Amniotic stem cell (primary cell): ENCODE data around the gene WDR5.

Experiments used
- DNase-seq: peaks from one replicate; lab custom pipeline; 2025; lab: John Stamatoyannopoulos, UW

Gene WDR5

DNA sequence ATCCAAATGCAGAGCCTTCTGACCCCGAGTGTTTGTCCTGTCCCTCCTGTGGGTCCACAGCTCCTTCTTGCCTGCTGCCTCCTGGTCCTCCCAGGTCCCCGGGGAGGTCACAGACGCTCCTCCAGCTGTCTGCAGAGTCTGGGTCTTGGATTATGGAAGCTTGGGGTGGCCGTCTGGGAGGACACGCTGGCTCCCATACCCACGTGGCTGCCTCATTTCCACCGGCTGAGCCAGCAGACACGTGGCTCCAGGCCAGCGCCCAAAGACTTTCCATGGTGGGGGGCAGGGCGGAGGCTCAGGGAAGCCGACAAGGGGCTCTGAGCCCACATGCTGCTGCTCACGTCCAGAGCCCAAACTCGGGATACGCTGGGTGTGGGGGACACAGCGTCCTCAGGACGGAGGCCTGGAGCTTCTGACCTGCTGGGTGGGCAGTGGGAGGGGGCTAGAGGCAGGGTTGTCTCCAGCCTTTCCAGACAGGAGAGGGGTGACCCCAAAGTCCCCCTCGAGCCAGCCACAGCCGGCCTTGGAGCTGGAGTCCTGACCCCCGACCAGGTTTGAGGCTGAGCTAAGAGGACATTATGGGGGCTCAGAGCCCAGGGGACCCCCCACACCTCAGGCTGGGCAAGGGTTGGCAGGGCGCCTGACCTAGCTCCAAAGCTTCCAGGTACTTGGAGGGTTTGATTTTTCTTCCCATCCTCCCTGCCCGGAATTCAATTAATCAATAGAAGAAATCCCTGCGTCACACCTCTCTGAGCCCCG, 52.7 kb downstream of the WDR5 start:
- DNase-seq, result no peak

DNA sequence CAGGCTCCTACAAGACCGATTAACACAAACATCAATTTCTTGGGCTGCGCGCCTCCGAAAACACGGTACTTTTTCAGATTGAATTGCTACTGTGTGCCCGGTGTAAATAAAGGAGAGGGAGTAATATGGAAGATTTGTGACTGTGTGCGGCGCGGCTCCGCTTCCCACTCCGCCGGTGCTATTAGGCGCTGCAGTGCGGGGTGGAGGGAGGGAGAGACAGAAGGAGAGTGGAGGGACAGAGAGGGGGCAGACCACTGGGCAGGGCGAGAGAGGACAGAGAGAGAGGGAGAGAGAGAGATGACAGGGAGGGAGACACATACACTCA, 53.2 kb downstream of the WDR5 start:
- DNase-seq, result no peak

DNA sequence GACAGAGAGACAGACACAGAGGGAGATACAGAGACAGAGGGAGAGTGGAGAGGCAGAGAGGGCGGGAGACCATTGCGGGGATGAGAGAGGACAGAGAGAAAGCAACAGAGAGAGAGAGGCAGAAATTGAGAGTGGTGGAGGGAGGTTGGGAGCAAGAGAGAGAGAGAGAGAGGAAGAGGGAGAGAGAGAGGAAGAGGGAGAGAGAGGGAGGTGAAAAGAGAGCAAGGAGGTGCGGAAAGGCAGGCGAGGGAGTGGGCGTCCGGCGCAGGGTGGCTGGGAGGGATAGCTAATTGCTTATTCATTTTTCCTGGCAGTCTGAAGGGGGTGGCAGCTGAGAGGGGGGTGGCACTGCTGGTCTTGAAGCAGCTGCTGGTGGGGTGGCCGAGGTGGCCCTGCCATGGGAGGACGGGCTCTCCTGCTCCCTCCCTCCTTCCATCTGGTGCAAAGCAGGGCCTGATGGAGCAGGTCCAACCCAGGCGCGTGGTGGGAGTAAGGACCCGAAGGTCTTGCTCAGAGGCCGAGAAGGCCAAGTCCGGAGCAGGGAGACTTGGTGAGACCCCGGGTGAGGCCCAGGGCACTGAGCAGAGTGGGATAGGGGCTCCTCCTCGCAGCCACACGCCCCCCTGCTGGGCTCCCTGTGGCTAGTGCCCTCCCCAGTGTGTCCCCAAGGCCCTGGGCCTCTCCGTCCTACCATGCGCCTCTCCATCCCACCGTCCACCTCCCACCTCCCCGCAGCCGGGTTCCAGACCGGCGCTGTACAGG, 53.8 kb downstream of the WDR5 start:
- DNase-seq, result no peak

DNA sequence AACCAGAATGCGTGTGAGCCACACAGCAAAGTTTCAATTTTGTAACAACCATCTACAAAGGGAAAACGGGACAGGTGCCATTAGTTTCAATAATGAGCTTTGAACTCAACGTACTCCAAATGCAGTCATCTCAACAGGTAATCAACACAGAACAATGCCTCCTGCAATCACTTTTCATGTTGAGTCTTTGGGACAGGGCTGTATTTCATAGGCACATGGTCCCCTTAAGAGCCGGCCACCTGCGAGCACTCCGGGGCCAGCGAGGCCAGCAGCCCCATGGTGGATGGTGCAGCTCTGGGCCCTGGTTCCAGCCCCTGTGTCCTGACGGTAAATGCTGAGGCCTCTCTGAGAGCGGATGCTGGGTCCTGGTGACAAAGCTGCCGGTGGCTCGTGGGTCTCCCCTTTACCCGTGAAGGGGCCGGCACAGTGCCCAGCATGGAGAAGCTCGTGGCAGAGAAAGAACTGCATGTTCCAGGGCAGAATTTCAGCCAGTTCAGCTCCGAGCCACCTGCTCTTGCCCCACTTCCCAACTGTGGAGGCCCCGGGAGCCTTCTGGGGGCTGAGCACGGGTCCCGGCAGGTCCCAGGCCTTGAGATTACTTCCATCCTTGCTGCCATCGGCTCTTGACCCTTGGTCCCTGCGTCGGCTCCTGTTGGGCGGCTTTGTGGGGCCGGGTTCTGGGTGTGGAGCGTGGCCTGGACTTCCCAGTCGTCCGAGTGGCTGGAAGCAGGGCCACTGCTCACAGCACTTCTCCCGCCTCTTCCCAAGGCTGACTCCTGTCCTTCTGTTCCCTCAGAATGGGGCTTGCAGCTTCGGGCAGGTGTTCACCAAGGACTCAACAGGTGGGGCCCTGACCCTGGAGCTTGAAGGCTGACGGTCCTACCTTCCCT, 54.6 kb downstream of the WDR5 start:
- DNase-seq, result no peak

DNA sequence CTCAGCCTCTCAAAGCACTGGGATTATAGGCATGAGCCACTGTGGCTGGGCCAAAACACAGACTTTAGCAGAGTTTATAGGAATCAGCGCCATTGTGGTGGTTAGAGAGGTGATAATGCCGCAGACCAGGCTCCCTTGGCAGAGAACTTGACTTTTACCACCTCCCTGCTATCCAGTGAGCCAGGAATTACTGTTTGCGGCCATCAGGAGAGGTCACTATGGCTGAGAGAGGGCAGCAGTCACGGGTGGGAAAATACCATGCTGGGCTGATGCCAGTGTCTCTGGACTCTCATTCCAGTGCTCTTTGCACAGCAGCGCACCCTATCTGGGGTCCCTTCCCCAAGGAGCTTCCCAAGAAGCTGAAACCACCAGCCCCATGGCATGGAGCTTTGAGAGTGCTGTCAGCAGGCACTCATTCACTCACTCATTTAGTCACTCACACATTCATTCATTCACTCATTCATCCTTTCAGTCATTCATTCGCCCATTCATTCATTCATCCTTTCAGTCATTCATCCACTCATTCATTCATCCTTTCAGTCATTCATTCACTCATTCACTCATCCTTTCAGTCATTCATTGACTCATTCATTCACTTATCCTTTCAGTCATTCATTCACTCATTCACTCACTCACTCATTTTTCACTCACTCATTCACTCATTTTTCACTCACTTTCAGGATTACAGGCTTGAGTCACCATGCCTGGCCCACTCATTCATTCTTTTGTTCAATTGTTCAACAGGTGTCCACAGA, 55.8 kb downstream of the WDR5 start:
- no peak for DNase-seq

DNA sequence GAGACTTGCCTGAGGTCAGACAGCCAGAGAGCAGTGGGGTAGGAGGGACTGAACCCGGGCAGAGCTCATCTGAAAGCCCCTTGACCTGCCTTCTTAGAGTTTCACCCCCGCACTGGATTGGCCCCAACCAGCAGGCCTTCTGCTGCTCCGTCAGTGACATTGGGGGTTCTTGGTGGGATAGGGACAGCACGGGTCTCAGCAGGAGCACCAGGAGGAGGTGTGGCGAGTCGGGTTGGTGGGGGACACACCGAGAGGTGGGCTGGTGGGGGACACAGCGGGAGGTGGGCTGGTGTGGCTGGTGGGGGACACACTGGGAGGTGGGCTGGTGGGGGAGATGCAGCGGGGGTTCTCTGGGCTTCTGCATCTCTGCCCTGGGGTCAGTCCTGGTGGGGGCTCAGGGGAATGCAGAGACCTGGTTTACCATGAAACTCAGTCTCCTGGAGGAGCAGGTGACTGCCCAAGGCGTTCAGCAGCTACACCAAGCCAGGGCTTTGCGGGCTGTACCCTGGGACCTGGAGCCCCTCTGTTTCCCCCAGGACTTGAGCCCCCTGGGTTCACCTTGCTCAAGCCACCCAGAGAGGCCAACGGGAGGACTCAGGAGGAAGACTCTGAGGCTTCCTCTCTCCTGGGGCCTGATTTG, 56.5 kb downstream of the WDR5 start:
- DNase-seq, result no peak

DNA sequence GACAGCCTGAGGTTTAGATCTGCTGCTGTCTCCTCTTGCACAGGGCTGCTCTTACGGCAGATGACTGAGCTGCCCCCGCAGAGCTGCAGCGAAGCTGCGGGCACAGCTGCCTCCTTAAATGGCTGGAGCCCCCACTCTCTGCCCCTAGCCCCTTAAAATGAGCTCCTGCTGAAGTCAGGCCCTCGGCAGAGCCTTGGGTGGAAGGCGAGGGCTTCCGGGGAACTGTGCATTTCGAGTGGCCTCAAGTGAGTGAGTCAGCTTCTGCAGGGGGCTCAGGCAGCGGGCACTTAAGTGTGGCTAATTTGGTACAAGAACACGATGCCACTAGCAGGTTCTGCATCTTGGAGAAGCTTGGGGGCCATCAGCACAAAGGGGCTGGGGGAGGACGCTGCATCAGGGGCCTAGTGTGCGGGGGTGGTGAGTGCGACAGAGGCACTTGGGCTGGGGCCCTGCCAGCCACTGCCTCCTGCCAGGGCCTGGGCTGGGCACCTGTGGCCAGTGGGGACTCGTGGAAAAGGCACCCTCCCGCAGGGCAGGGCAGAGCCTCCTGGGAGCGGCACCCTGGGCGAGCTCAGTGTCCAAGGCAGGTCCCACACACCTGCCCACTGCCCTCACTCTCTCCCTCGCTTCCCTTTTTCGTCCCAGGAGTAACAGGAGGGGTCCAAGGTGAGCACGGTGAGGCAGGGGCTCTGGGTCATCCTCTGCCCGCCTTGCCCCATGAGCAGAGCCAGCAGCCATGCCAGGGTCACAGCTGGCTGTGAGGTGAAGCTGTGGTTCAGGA, 57.3 kb downstream of the WDR5 start:
- no peak for DNase-seq

DNA sequence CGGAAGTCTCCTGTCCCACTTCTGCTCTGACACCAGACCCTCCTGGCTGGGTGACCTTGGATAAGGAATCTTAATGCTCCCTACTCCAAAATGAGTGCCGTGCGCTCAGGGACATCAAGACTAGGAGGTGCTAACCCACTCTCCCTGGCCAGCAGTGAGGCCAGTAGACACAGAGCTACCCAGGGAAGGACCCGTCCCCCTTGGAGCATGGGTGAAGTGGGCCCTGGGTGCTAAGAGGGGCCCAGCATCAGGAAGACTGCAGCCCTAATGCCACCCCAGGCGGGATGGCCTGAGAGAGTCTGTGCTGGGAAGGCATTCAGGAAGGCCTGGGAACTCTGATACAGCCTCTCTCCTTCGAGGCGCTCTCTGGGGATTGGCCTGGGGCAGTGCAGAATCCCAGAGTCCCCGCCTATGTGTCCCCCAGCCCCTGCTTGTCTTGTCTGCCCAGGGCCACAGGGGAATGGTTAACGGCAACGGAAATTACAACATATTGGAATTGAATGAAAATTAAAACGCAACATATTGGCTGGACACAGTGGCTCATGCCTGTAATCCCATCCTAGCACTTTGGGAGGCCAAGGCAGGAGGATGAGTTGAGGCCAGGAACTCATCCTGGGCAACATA, 58.1 kb downstream of the WDR5 start:
- DNase-seq, result no peak

DNA sequence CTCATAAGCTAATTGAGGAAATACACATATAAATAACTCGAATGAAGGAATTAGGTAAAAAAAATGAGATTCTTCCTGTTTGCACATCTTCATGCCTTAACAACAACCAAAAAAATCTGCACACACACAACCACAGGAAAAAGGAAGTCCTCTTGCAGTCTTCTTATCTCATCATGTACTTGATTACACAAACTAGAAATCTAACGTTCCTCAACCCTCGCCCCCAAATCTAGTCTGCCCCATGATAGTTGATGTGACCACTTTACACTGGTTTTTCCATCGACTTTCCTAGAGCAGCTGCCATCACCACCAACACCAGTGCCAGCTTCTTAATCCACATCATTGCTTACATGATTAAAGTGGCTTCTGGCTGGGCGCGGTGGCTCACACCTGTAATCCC, 59.7 kb downstream of the WDR5 start:
- no peak for DNase-seq

DNA sequence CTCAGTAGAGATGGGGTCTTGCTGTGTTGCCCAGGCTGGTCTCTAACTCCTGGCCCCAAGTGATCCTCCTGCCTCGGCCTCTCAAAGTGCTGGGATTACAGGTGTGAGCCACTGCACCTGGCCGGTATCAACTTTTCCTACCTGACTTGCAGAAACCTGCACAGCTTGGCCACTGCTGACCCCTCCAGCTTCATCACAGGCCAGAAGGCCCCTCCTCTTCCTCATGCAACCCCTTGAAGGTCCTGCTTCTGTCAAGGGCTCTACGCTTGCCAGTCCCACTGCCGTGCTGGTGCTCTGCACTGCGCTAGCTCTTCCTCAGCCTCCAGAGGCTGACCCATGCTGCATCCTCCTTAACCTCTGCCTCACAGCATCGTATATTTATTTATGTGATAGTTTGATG, 61.0 kb downstream of the WDR5 start:
- DNase-seq, result no peak

DNA sequence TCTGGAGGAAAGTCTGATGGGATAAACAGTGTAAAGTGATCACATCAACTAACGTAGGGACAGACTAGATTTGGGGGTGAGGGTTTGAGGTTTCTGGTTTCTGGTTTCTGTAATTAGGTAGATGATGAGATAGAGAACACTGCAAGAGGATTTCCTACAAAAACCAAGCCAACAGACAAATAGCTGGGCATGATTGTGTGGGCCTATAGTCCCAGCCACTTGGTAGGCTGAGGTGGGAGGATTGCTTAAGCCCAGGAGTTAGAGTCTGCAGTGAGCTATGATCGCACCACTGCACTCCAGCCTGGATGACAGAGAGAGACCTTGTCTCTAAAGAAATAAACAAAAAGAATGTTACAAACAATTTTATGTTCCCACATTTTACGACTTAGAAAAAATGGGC, 62.9 kb downstream of the WDR5 start:
- no peak for DNase-seq

DNA sequence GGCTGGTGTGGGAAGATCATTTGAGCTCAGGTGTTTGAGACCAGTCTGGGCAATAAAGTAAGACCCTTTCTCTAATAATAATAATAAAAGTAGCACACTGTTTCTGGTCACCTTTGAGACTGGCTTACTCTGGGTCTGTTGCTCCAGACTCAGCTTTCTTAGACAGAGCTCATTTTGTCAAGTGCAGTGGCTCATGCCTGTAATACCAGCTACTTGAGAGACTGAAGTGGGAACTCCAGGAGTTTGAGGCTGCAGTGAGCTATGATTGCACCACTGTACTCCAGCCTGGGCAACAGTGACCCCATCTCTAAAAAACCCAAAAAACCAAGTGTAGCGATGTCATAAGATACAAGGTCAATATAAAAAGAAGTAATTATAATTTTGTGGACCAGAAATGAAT, 64.8 kb downstream of the WDR5 start:
- no peak for DNase-seq

DNA sequence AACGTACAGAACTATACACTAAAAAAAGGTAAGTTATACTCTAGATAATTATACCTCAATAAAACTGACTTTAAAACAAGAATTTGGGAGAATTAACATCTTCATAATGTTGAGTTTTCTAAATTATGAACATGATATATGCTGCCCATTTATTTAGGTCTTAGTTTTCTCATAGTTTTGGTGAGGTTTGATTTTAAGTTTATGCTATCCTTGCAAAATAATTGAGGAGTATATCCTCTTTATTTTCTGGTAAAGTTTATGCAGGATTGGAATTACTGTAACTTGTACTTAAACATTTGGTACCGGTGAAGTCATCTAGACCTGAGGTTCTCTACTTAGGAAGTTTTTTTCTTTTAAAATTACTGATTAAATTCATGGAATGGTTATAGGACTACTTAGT, 67.3 kb downstream of the WDR5 start:
- no peak for DNase-seq

DNA sequence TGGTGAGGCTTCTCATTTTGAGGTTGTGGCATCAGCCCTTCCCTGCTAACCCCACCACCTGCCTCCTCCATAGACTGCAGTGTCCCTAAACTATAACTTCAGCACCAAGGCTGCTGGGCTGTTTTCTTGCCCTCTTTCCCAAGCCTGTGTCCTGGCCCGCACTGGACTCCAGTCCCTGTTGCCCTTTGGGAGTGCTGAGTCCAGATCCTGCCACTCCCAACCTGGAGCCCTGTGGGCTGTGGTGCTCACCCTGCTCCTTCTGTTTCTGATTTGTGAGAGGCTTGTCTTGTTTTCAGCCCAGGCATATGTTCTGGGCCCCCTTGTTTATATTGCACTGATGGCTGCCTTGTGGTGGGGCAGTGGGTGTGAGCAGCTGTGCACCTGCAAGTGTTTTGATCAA, 68.2 kb downstream of the WDR5 start:
- no peak for DNase-seq

DNA sequence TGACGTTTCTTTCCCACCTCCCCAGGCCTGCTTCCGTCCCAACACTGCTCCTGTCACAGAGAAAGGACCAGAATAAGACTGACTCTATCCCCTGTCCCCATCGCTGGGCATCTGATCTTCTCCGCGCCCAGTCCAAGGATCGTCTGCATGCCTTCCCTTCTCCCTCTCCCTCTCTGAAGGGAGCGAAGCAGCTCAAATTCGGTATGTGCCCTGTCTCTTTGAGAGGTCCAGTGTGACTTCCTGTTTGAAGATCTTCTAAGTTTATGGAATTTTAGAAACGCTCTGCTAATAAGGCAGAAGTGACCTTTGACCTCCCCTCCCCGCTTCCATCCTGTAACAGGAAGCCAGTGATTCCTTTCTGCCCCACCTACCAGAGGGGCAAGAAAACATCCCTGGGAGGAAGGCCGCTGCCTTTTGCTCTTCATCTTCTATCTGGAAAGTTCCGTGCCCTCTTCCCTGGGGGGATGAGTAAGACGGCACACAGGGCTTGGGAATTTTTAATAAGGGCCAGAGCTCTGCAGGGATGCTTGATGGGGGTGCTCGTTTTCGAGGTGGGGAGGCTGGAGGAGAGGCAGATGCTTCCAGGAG, 69.2 kb downstream of the WDR5 start:
- DNase-seq, result no peak

DNA sequence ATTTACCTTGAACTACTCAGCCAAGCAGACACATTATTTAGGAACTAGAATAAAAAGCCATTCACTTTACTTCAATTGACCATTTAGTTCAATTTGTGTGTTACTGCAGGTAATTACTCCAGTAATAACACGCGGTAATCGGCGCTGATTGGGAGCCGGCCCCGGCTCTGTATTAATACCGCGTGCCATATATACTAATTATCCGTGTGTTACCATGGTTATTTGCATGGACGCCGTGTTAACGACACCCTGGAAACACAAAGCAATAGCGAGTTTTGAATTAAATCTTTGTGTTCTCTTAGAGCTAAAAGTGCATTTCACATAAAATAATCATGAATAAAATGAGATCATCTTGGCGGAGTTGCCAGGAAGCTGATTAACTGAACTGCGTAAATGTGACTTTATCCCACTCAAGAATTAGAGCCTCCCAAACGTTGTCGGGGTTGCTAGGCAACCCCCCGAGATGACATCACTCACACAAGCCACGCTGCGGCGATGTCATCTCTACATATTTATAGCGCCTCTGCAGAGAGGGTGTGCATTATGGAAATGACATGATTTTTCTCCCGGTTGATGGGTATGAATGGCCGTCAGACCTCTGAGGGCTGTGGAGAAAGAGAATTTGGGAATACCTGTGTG, 69.9 kb downstream of the WDR5 start:
- DNase-seq, result no peak

DNA sequence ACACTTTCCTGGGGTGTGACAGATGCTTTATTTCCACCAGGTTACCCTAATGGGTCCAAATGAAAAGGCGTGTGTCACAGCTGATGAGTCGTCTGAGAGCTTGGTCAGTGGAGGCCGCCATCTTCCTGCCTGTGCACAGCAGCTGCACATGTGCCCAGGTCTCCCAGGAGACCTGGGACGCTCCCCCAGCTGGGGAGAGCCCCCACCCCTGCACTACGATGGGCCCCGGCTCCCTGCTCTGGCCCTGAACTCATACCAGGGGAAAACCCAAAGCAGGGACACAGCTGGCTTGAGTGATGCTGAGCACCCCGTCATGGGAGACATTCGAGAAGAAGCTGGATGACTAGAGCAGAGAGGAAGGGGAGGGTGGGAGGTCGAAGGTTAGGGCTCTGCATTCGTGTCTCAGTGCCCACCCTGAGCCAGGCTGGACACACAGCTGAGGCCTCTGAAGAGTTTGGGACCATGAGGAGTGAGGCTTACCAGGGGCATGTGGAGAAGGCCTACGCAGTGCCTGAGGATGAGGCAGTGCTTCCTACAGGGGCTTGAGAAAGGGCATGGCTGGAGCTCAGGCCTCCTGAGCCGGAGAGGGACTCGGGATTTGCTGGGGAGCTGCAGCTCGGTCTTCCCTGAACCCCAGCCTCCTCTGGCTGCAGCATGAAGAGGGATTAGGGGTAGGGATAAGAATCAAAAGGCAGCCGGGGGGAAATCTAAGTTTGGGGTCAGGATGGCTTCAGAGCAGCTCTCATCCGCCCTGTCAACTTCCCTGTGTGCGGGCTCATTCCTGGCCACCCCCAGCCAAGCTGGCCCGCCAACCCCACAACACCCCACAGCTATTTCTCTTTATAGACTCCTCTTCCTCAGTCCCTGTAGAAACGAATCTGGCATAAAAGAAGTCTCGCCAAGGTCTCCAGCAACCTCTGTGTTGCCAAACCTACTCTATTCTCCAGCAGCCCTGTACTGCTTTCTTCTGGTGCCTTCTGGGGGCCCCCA, 70.7 kb downstream of the WDR5 start:
- DNase-seq, result no peak

DNA sequence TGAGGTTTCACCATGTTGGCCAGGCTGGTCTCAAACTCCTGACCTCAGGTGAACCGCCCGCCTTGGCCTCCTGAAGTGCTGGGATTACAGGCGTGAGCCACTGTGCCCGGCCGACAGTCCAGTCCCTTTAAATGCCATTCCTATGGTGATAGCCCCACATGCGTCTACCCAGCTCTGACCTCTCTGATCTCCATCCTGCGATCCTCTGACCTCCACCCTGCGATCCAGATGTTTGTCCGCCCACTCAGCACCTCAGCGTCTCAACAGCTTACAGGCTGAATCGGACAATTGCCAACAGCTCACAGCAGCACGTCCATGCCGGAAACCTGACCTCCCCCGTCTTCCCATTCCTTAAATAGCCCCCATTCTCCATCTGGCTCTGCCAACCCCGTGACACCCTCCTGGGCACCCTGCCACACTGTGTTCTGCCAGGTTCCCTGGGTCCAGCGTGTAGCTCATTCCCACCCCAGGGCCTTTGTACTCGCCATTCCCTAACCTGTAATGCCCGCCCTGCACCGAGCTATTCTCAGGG, 72.5 kb downstream of the WDR5 start:
- no peak for DNase-seq
